Nephron progenitor cell (in vitro differentiated cells): Measurements from ENCODE around the gene COLEC12.

Experiments
- DNase-seq: peaks from one replicate; pipeline ENCODE4 v3.0.0; 2021
- H3K27ac Mint-ChIP-seq: 2 replicates; pipeline ENCODE4 v1.8.0; 2021; ENCODE audit warnings: mild to moderate bottlenecking, moderate library complexity, mixed read lengths
- H3K27me3 Mint-ChIP-seq: 2 replicates; pipeline ENCODE4 v1.8.0; 2021; ENCODE audit warnings: mild to moderate bottlenecking, low read depth, mixed read lengths; ENCODE audit not compliant: poor library complexity
- H3K36me3 Mint-ChIP-seq: 2 replicates; pipeline ENCODE4 v1.8.0; 2021; ENCODE audit warnings: low read depth, mixed read lengths
- H3K4me1 Mint-ChIP-seq: 2 replicates; pipeline ENCODE4 v1.8.0; 2021; ENCODE audit warnings: mixed read lengths
- H3K4me3 Mint-ChIP-seq: 2 replicates; pipeline ENCODE4 v1.8.0; 2021; ENCODE audit warnings: mild to moderate bottlenecking, moderate library complexity, mixed read lengths
- H3K9me3 Mint-ChIP-seq: 2 replicates; pipeline ENCODE4 v1.8.0; 2021; ENCODE audit warnings: mild to moderate bottlenecking, moderate library complexity, mixed read lengths
- CTCF ChIP-seq: fragments of 200-600 bp; sonication (generic); IDR thresholded peaks from 2 replicates; pipeline ENCODE4 v1.5.0; 2021; ENCODE audit warnings: antibody characterized with exemption

The COLEC12 gene

GRCh38 chr18:512957-513356 is 12.5 kb upstream of the COLEC12 start:
- DNase-seq: no peak
- H3K36me3 Mint-ChIP-seq: peaks cover 23% of the 10 kb centered on the region
- no peak overlapping the region for H3K4me3 Mint-ChIP-seq
- H3K27ac Mint-ChIP-seq: no peak overlapping the region
- H3K27me3 Mint-ChIP-seq: no peaks in the 10 kb centered on the region
- peaks cover 18% of the 10 kb centered on the region for H3K4me1 Mint-ChIP-seq
- peaks cover 38% of the 10 kb centered on the region for H3K9me3 Mint-ChIP-seq
- no peak for TF ChIP-seq CTCF

DNA sequence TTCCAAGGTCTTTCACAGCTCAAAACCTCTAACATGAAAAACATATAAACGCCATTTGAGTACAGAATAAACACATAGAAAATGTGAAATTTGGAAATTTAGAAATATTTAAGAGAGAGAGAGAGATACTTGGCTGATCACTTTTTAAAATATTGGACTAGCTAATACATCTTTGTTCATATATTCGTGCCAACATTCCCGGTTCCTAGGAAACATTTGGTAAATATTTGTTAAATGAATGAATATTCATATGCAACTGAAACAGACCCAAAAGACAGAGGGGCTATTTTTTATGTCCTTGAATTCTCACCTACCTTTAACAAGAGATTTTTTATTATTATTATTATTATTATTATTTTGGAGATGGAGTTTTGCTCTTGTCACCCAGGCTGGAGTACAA is 8.3 kb upstream of the COLEC12 start:
- H3K4me1 Mint-ChIP-seq: peaks cover 20% of the 10 kb centered on the region
- H3K27ac Mint-ChIP-seq: no peak overlapping the region
- TF ChIP-seq CTCF: no peak
- peaks cover 14% of the 10 kb centered on the region for H3K9me3 Mint-ChIP-seq
- peaks cover 6% of the 10 kb centered on the region for H3K27me3 Mint-ChIP-seq
- H3K36me3 Mint-ChIP-seq: peaks cover 4% of the 10 kb centered on the region
- no peak for DNase-seq
- no peak overlapping the region for H3K4me3 Mint-ChIP-seq

GRCh38 chr18:507636-508035 is 7.1 kb upstream of the COLEC12 start:
- no peak for DNase-seq
- H3K27me3 Mint-ChIP-seq: peaks cover 15% of the 10 kb centered on the region
- no peak for TF ChIP-seq CTCF
- peaks cover 20% of the 10 kb centered on the region for H3K4me1 Mint-ChIP-seq
- H3K4me3 Mint-ChIP-seq: no peak overlapping the region
- H3K9me3 Mint-ChIP-seq: peaks cover 6% of the 10 kb centered on the region
- no peak overlapping the region for H3K27ac Mint-ChIP-seq
- peaks cover 4% of the 10 kb centered on the region for H3K36me3 Mint-ChIP-seq

GRCh38 chr18:506801-507200 is 6.3 kb upstream of the COLEC12 start:
- Mint-ChIP-seq H3K36me3 (peaks cover 2% of the 10 kb centered on the region), H3K27ac (no peak overlapping the region), H3K4me1 (peaks cover 20% of the 10 kb centered on the region), H3K27me3 (peaks cover 19% of the 10 kb centered on the region), H3K9me3 (peaks cover 4% of the 10 kb centered on the region), H3K4me3 (no peak overlapping the region)
- TF ChIP-seq CTCF: no peak
- DNase-seq: no peak

- Mint-ChIP-seq H3K4me1 (peaks cover 24% of the 10 kb centered on the region), H3K27me3 (peaks cover 19% of the 10 kb centered on the region), H3K27ac (no peak overlapping the region), H3K4me3 (no peak overlapping the region), H3K36me3 (no peaks in the 10 kb centered on the region), H3K9me3 (no peaks in the 10 kb centered on the region)
- DNase-seq: no peak
- no peak for TF ChIP-seq CTCF
Measured at GRCh38 chr18:506264-506663, 5.8 kb upstream of the COLEC12 start.

- H3K27me3 Mint-ChIP-seq: peaks cover 19% of the 10 kb centered on the region
- H3K36me3 Mint-ChIP-seq: no peaks in the 10 kb centered on the region
- no peak for DNase-seq
- H3K4me3 Mint-ChIP-seq: no peak overlapping the region
- H3K27ac Mint-ChIP-seq: no peak overlapping the region
- TF ChIP-seq CTCF: no peak
- no peaks in the 10 kb centered on the region for H3K9me3 Mint-ChIP-seq
- peaks cover 27% of the 10 kb centered on the region for H3K4me1 Mint-ChIP-seq
Measured at GRCh38 chr18:505483-506122, 5.1 kb upstream of the COLEC12 start.
